BLaER1 (cell line): ENCODE measurements around the gene DDX59.

Source experiments
- H3K27ac ChIP-seq: shearing (Covaris generic); formaldehyde crosslinking; 2 replicates; pipeline ENCODE4 v1.8.1; 2022
- H3K27me3 ChIP-seq: shearing (Covaris generic); formaldehyde crosslinking; 2 replicates; pipeline ENCODE4 v1.8.1; 2022
- H3K36me3 ChIP-seq: shearing (Covaris generic); formaldehyde crosslinking; 2 replicates; pipeline ENCODE4 v1.8.1; 2022
- H3K4me1 ChIP-seq: shearing (Covaris generic); formaldehyde crosslinking; 2 replicates; pipeline ENCODE4 v1.8.1; 2022
- H3K4me2 ChIP-seq: shearing (Covaris generic); formaldehyde crosslinking; 2 replicates; pipeline ENCODE4 v1.8.1; 2022
- H3K4me3 ChIP-seq: shearing (Covaris generic); formaldehyde crosslinking; 2 replicates; pipeline ENCODE4 v1.8.1; 2022
- H3K9ac ChIP-seq: shearing (Covaris generic); formaldehyde crosslinking; 2 replicates; pipeline ENCODE4 v1.8.1; 2022
- H3K9me3 ChIP-seq: shearing (Covaris generic); formaldehyde crosslinking; 2 replicates; pipeline ENCODE4 v1.8.1; 2022
- H4K20me1 ChIP-seq: shearing (Covaris generic); formaldehyde crosslinking; 2 replicates; pipeline ENCODE4 v1.8.1; 2022
- Cebpa-rat ChIP-seq: shearing (Covaris generic); IDR thresholded peaks from 2 replicates; pipeline ENCODE4 v1.8.1; 2022

DDX59 gene

GRCh38 chr1:200669314-200670241, at the start of gene DDX59:
Gene DDX59, minus strand, starts transcription at chr1:200669907. Its CDS starts 3,167 bp downstream, at chr1:200666740.
- no peaks in the 10 kb centered on the region for H4K20me1 ChIP-seq
- H3K27me3 ChIP-seq: no peaks in the 10 kb centered on the region
- peaks cover 28% of the 10 kb centered on the region for H3K36me3 ChIP-seq
- peak within 1 kb of the TSS; percentile 99 for H3K27ac ChIP-seq
- peak within 1 kb of the TSS; percentile 80 for H3K4me3 ChIP-seq
- H3K4me2 ChIP-seq: peak within 1 kb of the TSS; percentile 87
- TF ChIP-seq Cebpa-rat: no peak
- H3K9me3 ChIP-seq: no peaks in the 10 kb centered on the region
- H3K9ac ChIP-seq: peak within 1 kb of the TSS; percentile 98
- peaks cover 34% of the 10 kb centered on the region for H3K4me1 ChIP-seq

DNA sequence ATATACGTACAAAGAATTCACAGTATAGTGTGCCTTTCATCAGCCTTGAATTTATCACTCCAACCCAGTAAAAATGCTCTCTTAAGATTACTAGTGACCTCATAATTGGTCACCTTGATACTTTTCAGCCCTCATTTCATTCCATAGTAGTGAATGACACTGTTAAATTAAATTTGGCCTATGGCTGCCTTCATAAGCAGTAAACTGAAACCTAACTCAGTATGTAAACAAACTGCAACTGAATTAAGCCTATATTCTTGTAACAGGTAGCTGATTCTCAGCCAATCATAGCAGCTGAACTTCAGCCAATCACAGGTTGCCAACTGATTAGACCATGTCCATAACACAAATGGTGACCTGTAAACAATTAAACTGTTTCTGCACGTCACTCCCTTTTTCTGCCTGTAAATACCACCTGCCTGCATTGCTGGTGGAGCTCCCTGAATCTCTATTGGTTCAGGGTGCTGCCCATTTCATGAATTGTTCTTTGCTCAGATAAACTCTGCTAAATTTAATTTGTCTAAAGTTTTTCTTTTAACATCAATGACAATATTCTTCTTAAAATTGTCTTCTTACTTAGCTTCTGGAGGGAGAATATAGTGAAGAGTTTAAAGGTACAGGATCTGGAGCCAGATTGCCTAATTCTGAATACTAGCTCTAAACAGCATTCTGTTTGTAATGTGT, 44.9 kb upstream of the DDX59 start:
- no peaks in the 10 kb centered on the region for H3K9me3 ChIP-seq
- H3K36me3 ChIP-seq: no peaks in the 10 kb centered on the region
- no peak overlapping the region for H3K27ac ChIP-seq
- no peak overlapping the region for H3K9ac ChIP-seq
- H3K4me3 ChIP-seq: no peak overlapping the region
- no peaks in the 10 kb centered on the region for H3K4me1 ChIP-seq
- TF ChIP-seq Cebpa-rat: no peak
- H4K20me1 ChIP-seq: no peaks in the 10 kb centered on the region
- no peak overlapping the region for H3K4me2 ChIP-seq
- H3K27me3 ChIP-seq: no peaks in the 10 kb centered on the region

DNA sequence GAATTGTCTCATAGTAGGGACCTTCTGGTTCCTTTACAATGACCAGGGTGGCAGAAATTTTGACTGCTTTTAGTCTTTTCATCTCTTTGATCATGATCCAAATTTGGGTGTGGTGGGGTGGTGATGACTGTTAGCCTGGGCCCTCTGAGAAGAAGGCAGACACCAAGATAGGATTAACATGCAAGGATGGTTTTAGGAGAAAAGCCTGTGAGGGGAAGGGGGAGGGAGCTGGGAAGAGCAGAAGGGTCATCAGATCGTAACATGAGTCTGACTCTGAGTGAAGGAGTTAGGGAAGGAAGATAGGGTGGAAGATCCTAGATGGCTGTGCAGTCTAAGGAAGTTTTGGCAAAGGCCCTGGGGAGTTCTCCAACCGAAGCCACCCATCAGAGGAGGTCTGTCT, 40.5 kb upstream of the DDX59 start:
- no peaks in the 10 kb centered on the region for H4K20me1 ChIP-seq
- H3K27ac ChIP-seq: no peak overlapping the region
- H3K4me1 ChIP-seq: no peaks in the 10 kb centered on the region
- no peaks in the 10 kb centered on the region for H3K36me3 ChIP-seq
- no peaks in the 10 kb centered on the region for H3K9me3 ChIP-seq
- no peaks in the 10 kb centered on the region for H3K27me3 ChIP-seq
- H3K9ac ChIP-seq: no peak overlapping the region
- no peak for TF ChIP-seq Cebpa-rat
- H3K4me3 ChIP-seq: no peak overlapping the region
- H3K4me2 ChIP-seq: no peak overlapping the region

- no peaks in the 10 kb centered on the region for H3K36me3 ChIP-seq
- H3K27ac ChIP-seq: no peak overlapping the region
- no peak overlapping the region for H3K9ac ChIP-seq
- H3K27me3 ChIP-seq: no peaks in the 10 kb centered on the region
- no peaks in the 10 kb centered on the region for H4K20me1 ChIP-seq
- H3K4me1 ChIP-seq: no peaks in the 10 kb centered on the region
- H3K9me3 ChIP-seq: no peaks in the 10 kb centered on the region
- H3K4me3 ChIP-seq: no peak overlapping the region
- no peak overlapping the region for H3K4me2 ChIP-seq
- TF ChIP-seq Cebpa-rat: no peak
Observed at GRCh38 chr1:200708769-200709168, 39.1 kb upstream of the DDX59 start.

- no peak overlapping the region for H3K9ac ChIP-seq
- no peak overlapping the region for H3K4me2 ChIP-seq
- H3K9me3 ChIP-seq: no peaks in the 10 kb centered on the region
- H3K27me3 ChIP-seq: no peaks in the 10 kb centered on the region
- H3K4me3 ChIP-seq: no peak overlapping the region
- H3K27ac ChIP-seq: no peak overlapping the region
- no peaks in the 10 kb centered on the region for H3K36me3 ChIP-seq
- H4K20me1 ChIP-seq: no peaks in the 10 kb centered on the region
- no peaks in the 10 kb centered on the region for H3K4me1 ChIP-seq
- no peak for TF ChIP-seq Cebpa-rat
Observed at GRCh38 chr1:200708161-200708560, 38.5 kb upstream of the DDX59 start.

- no peak overlapping the region for H3K27ac ChIP-seq
- no peak overlapping the region for H3K4me3 ChIP-seq
- H3K27me3 ChIP-seq: no peaks in the 10 kb centered on the region
- H3K9me3 ChIP-seq: no peaks in the 10 kb centered on the region
- H3K4me2 ChIP-seq: no peak overlapping the region
- no peaks in the 10 kb centered on the region for H3K4me1 ChIP-seq
- no peak overlapping the region for H3K9ac ChIP-seq
- H3K36me3 ChIP-seq: no peaks in the 10 kb centered on the region
- no peaks in the 10 kb centered on the region for H4K20me1 ChIP-seq
- TF ChIP-seq Cebpa-rat: no peak
Observed at GRCh38 chr1:200707116-200707515, 37.4 kb upstream of the DDX59 start.

GRCh38 chr1:200706111-200706814, 36.6 kb upstream of the DDX59 start:
- Histone ChIP-seq H3K27ac (no peak overlapping the region), H3K4me3 (no peak overlapping the region), H3K27me3 (no peaks in the 10 kb centered on the region), H3K9me3 (no peaks in the 10 kb centered on the region), H3K36me3 (no peaks in the 10 kb centered on the region), H4K20me1 (no peaks in the 10 kb centered on the region), H3K9ac (no peak overlapping the region), H3K4me1 (no peaks in the 10 kb centered on the region), H3K4me2 (no peak overlapping the region)
- no peak for TF ChIP-seq Cebpa-rat

DNA sequence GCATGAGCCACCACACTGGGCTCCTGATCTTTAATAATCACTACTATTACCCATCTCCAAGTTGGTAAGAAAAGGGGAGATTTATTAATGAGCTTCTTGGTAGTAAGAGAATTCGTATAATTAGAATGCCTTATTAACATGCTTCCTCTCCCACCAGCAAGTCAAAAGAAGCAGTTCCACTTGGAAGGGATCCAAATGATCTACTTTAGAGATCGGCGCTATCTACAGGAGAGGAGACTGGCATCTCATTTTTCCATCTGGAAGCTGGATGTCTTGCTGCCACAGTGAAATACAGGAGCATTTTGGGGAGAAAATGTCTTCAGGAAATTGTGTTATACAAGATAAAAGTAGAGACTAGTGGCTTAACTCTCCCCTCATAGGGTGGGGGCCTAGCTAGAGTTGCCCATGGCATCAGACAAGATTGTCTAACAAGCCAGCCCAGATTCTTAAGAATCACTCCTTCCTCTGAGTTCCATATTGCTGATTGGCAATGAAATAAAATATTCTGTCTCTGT, 35.3 kb upstream of the DDX59 start:
- TF ChIP-seq Cebpa-rat: no peak
- Histone ChIP-seq H3K4me2 (no peak overlapping the region), H3K27ac (no peak overlapping the region), H3K4me3 (no peak overlapping the region), H3K36me3 (no peaks in the 10 kb centered on the region), H3K9me3 (no peaks in the 10 kb centered on the region), H3K27me3 (no peaks in the 10 kb centered on the region), H3K9ac (no peak overlapping the region), H3K4me1 (no peaks in the 10 kb centered on the region), H4K20me1 (no peaks in the 10 kb centered on the region)

GRCh38 chr1:200699871-200700270, 30.2 kb upstream of the DDX59 start:
- no peak overlapping the region for H3K9ac ChIP-seq
- no peaks in the 10 kb centered on the region for H3K36me3 ChIP-seq
- no peak overlapping the region for H3K4me2 ChIP-seq
- H3K27ac ChIP-seq: no peak overlapping the region
- H3K4me3 ChIP-seq: no peak overlapping the region
- no peaks in the 10 kb centered on the region for H3K27me3 ChIP-seq
- H3K4me1 ChIP-seq: no peaks in the 10 kb centered on the region
- TF ChIP-seq Cebpa-rat: no peak
- H3K9me3 ChIP-seq: no peaks in the 10 kb centered on the region
- no peaks in the 10 kb centered on the region for H4K20me1 ChIP-seq
